ENCODE measurements around the gene ABCC5. TPM values are rescaled to one million over a fixed set of nuclear protein-coding genes. Genes with fewer than 3 reads are reported as not detected.

ABCC5 gene
- polyA plus RNA-seq, 4 donors: 9.2 to 64.6 (median 13.0) TPM

GRCh38 chr3:183991403-183991802 lies 26.3 kb downstream of the ABCC5 start:
- H3K4me1 ChIP-seq (ENCODE audit: control insufficient read depth in 3 of 3, insufficient read depth in 2 of 3, low read depth in 1 of 3, low read length in 2 of 3): peaks cover 0 to 9% (median 0%) of the 10 kb centered on the region in 3 donors
- no peak for DNase-seq
- H3K4me3 ChIP-seq (ENCODE audit: low read depth in 1 of 3, low read length in 3 of 3): no peak overlapping the region
- H3K36me3 ChIP-seq (ENCODE audit: control insufficient read depth in 3 of 3, insufficient read depth in 2 of 3, low read depth in 1 of 3, low read length in 3 of 3): peaks cover 0 to 9% (median 0%) of the 10 kb centered on the region in 3 donors
- no peaks in the 10 kb centered on the region for H3K9me3 ChIP-seq (ENCODE audit: control insufficient read depth in 2 of 2, insufficient read depth in 1 of 2, low read depth in 1 of 2, low read length in 1 of 2)
- no peak for FAIRE-seq
- H3K27me3 ChIP-seq (ENCODE audit: control insufficient read depth in 3 of 3, insufficient read depth in 3 of 3, low read length in 3 of 3): no peaks in the 10 kb centered on the region
- no peak overlapping the region for H3K27ac ChIP-seq (ENCODE audit: low read depth in 1 of 3, low read length in 2 of 3)
- 71 to 82% (median 80%) methylated on average over 5 of the region's 5 CpGs for WGBS, 3 donors

- FAIRE-seq (no peak), DNase-seq (peak; percentile 16 to 58)
- Histone ChIP-seq H3K36me3 (ENCODE audit: control insufficient read depth in 3 of 3, insufficient read depth in 2 of 3, low read depth in 1 of 3, low read length in 3 of 3) (peaks cover 0 to 13% (median 8%) of the 10 kb centered on the region in 3 donors), H3K9me3 (ENCODE audit: control insufficient read depth in 2 of 2, insufficient read depth in 1 of 2, low read depth in 1 of 2, low read length in 1 of 2) (no peaks in the 10 kb centered on the region), H3K4me1 (ENCODE audit: control insufficient read depth in 3 of 3, insufficient read depth in 2 of 3, low read depth in 1 of 3, low read length in 2 of 3) (peaks cover 0 to 9% (median 0%) of the 10 kb centered on the region in 3 donors), H3K4me3 (ENCODE audit: low read depth in 1 of 3, low read length in 3 of 3) (no peak overlapping the region), H3K27me3 (ENCODE audit: control insufficient read depth in 3 of 3, insufficient read depth in 3 of 3, low read length in 3 of 3) (no peaks in the 10 kb centered on the region), H3K27ac (ENCODE audit: low read depth in 1 of 3, low read length in 2 of 3) (no peak overlapping the region)
- 78 to 83% (median 79%) methylated on average over 16 of the region's 16 CpGs for WGBS, 3 donors
Observed at GRCh38 chr3:183988216-183988790, 29.4 kb downstream of the ABCC5 start.

GRCh38 chr3:183987000-183987600 lies 30.6 kb downstream of the ABCC5 start:
- no peak for FAIRE-seq
- no peak overlapping the region for H3K4me3 ChIP-seq (ENCODE audit: low read depth in 1 of 3, low read length in 3 of 3)
- H3K36me3 ChIP-seq (ENCODE audit: control insufficient read depth in 3 of 3, insufficient read depth in 2 of 3, low read depth in 1 of 3, low read length in 3 of 3): peaks cover 0 to 16% (median 8%) of the 10 kb centered on the region in 3 donors
- DNase-seq: no peak
- H3K27ac ChIP-seq (ENCODE audit: low read depth in 1 of 3, low read length in 2 of 3): no peak overlapping the region
- no peaks in the 10 kb centered on the region for H3K27me3 ChIP-seq (ENCODE audit: control insufficient read depth in 3 of 3, insufficient read depth in 3 of 3, low read length in 3 of 3)
- 79 to 92% (median 87%) methylated on average over 11 of the region's 11 CpGs for WGBS, 3 donors
- H3K4me1 ChIP-seq (ENCODE audit: control insufficient read depth in 3 of 3, insufficient read depth in 2 of 3, low read depth in 1 of 3, low read length in 2 of 3): peaks cover 0 to 9% (median 0%) of the 10 kb centered on the region in 3 donors
- H3K9me3 ChIP-seq (ENCODE audit: control insufficient read depth in 2 of 2, insufficient read depth in 1 of 2, low read depth in 1 of 2, low read length in 1 of 2): no peaks in the 10 kb centered on the region

- DNase-seq: no peak
- Histone ChIP-seq H3K27me3 (ENCODE audit: control insufficient read depth in 3 of 3, insufficient read depth in 3 of 3, low read length in 3 of 3) (no peaks in the 10 kb centered on the region), H3K4me3 (ENCODE audit: low read depth in 1 of 3, low read length in 3 of 3) (no peak overlapping the region), H3K9me3 (ENCODE audit: control insufficient read depth in 2 of 2, insufficient read depth in 1 of 2, low read depth in 1 of 2, low read length in 1 of 2) (no peaks in the 10 kb centered on the region), H3K27ac (ENCODE audit: low read depth in 1 of 3, low read length in 2 of 3) (no peak overlapping the region), H3K36me3 (ENCODE audit: control insufficient read depth in 3 of 3, insufficient read depth in 2 of 3, low read depth in 1 of 3, low read length in 3 of 3) (peaks cover 0 to 16% (median 8%) of the 10 kb centered on the region in 3 donors), H3K4me1 (ENCODE audit: control insufficient read depth in 3 of 3, insufficient read depth in 2 of 3, low read depth in 1 of 3, low read length in 2 of 3) (peaks cover 0 to 9% (median 0%) of the 10 kb centered on the region in 3 donors)
- FAIRE-seq: no peak
- WGBS, 3 donors: 82 to 91% (median 91%) methylated on average over 11 of the region's 11 CpGs
Observed at GRCh38 chr3:183984749-183985729, 32.6 kb downstream of the ABCC5 start.

GRCh38 chr3:183984127-183984740 lies 33.5 kb downstream of the ABCC5 start:
- Histone ChIP-seq H3K9me3 (ENCODE audit: control insufficient read depth in 2 of 2, insufficient read depth in 1 of 2, low read depth in 1 of 2, low read length in 1 of 2) (no peaks in the 10 kb centered on the region), H3K4me3 (ENCODE audit: low read depth in 1 of 3, low read length in 3 of 3) (no peak overlapping the region), H3K27me3 (ENCODE audit: control insufficient read depth in 3 of 3, insufficient read depth in 3 of 3, low read length in 3 of 3) (no peaks in the 10 kb centered on the region), H3K27ac (ENCODE audit: low read depth in 1 of 3, low read length in 2 of 3) (no peak overlapping the region), H3K4me1 (ENCODE audit: control insufficient read depth in 3 of 3, insufficient read depth in 2 of 3, low read depth in 1 of 3, low read length in 2 of 3) (peaks cover 0 to 9% (median 0%) of the 10 kb centered on the region in 3 donors), H3K36me3 (ENCODE audit: control insufficient read depth in 3 of 3, insufficient read depth in 2 of 3, low read depth in 1 of 3, low read length in 3 of 3) (peaks cover 0 to 15% (median 8%) of the 10 kb centered on the region in 3 donors)
- WGBS, 3 donors: 93 to 96% (median 94%) methylated on average over 4 of the region's 4 CpGs
- DNase-seq: no peak
- no peak for FAIRE-seq

- WGBS, 3 donors: 88 to 95% (median 91%) methylated on average over 6 of the region's 6 CpGs
- FAIRE-seq: no peak
- Histone ChIP-seq H3K4me1 (ENCODE audit: control insufficient read depth in 3 of 3, insufficient read depth in 2 of 3, low read depth in 1 of 3, low read length in 2 of 3) (no peaks in the 10 kb centered on the region), H3K9me3 (ENCODE audit: control insufficient read depth in 2 of 2, insufficient read depth in 1 of 2, low read depth in 1 of 2, low read length in 1 of 2) (no peaks in the 10 kb centered on the region), H3K27ac (ENCODE audit: low read depth in 1 of 3, low read length in 2 of 3) (no peak overlapping the region), H3K4me3 (ENCODE audit: low read depth in 1 of 3, low read length in 3 of 3) (no peak overlapping the region), H3K27me3 (ENCODE audit: control insufficient read depth in 3 of 3, insufficient read depth in 3 of 3, low read length in 3 of 3) (no peaks in the 10 kb centered on the region), H3K36me3 (ENCODE audit: control insufficient read depth in 3 of 3, insufficient read depth in 2 of 3, low read depth in 1 of 3, low read length in 3 of 3) (peaks cover 0 to 8% (median 7%) of the 10 kb centered on the region in 3 donors)
- no peak for DNase-seq
Observed at GRCh38 chr3:183981990-183982644, 35.6 kb downstream of the ABCC5 start.

- 87 to 100% (median 96%) methylated on average over 4 of the region's 4 CpGs for WGBS, 3 donors
- no peak overlapping the region for H3K4me3 ChIP-seq (ENCODE audit: low read depth in 1 of 3, low read length in 3 of 3)
- H3K27me3 ChIP-seq (ENCODE audit: control insufficient read depth in 3 of 3, insufficient read depth in 3 of 3, low read length in 3 of 3): no peaks in the 10 kb centered on the region
- FAIRE-seq: no peak
- no peaks in the 10 kb centered on the region for H3K9me3 ChIP-seq (ENCODE audit: control insufficient read depth in 2 of 2, insufficient read depth in 1 of 2, low read depth in 1 of 2, low read length in 1 of 2)
- H3K36me3 ChIP-seq (ENCODE audit: control insufficient read depth in 3 of 3, insufficient read depth in 2 of 3, low read depth in 1 of 3, low read length in 3 of 3): peaks cover 0 to 8% (median 6%) of the 10 kb centered on the region in 3 donors
- H3K27ac ChIP-seq (ENCODE audit: low read depth in 1 of 3, low read length in 2 of 3): no peak overlapping the region
- no peak for DNase-seq
- H3K4me1 ChIP-seq (ENCODE audit: control insufficient read depth in 3 of 3, insufficient read depth in 2 of 3, low read depth in 1 of 3, low read length in 2 of 3): no peaks in the 10 kb centered on the region
Observed at GRCh38 chr3:183980403-183980802, 37.3 kb downstream of the ABCC5 start.
